Upper lobe of right lung (tissue), 1 donor: ENCODE measurements around the gene OR1E2. TPM values are rescaled to one million over a fixed set of nuclear protein-coding genes. Genes with fewer than 3 reads are reported as not detected.
"Not testable (repeated sequence)": the region's sequence is repeated elsewhere in the genome, so short reads cannot be mapped to it uniquely, and the experiment has no call there.

ENCODE experiments used
- ATAC-seq: fragments of 200-7000 bp; cut with Tn5 transposase; one replicate; pipeline ENCODE4 v1.9.1; 2020; ENCODE audit warnings: mild to moderate bottlenecking, moderate library complexity
- DNase-seq: peaks from one replicate; pipeline ENCODE4 v3.0.0-alpha.2; 2020
- H3K27ac ChIP-seq: fragments of 200-600 bp; one replicate; pipeline ENCODE4 v1.8.0; 2022
- H3K27me3 ChIP-seq: fragments of 200-600 bp; one replicate; pipeline ENCODE4 v1.8.0; 2022; ENCODE audit warnings: mild to moderate bottlenecking
- H3K36me3 ChIP-seq: fragments of 200-600 bp; one replicate; pipeline ENCODE4 v1.8.0; 2022
- H3K4me1 ChIP-seq: fragments of 200-600 bp; one replicate; pipeline ENCODE4 v1.8.0; 2022
- H3K4me3 ChIP-seq: fragments of 200-600 bp; one replicate; pipeline ENCODE4 v1.8.0; 2022; ENCODE audit warnings: mild to moderate bottlenecking
- H3K9me3 ChIP-seq: fragments of 200-600 bp; one replicate; pipeline ENCODE4 v1.8.0; 2022
- intact Hi-C: fragments of 100-400 bp; cut with DNase I; formaldehyde crosslinking; loops from one replicate; pipeline ENCODE4 v1.11.0; 2022
- total RNA-seq: library from RNA; stranded (reverse); fragmentation: NEBNext Ultra II Directional; extraction: Animal tissue kit (Norgen Biotek cat#: 25700); gene quantifications from one replicate; pipeline ENCODE4 v1.2.1, GENCODE V29; 2021
- TF ChIP-seq, protein P1 (sequence below): fragments of 200-600 bp; IDR thresholded peaks from one replicate; pipeline ENCODE4 v1.8.0; 2022; ENCODE audit warnings: antibody characterized with exemption
- donor health status: DM: no; HTN: yes; CAD: no; lungs with severe emphysema.

OR1E2 gene
- total RNA-seq, 1 donor from 2014 or later: not detected

DNA sequence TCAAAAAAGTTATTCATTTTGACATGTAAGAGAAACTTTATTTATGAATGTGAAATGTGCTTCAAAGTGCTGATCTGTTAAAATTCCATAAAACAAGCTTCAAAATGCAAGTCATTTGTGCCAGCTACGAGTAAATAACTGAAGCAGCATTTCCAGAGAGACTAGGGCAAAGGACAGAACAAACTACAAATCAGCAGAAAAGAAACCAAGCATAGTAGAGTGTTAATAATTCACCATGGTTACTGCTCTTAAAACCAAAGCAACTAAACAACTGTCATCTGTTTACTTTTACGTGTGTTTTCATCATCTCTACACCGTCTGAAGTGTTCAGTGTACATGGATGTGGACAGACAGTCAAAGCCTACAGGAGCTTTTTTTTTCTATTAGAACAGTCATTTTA lies 40.6 kb upstream of the OR1E2 start:
- DNase-seq (no peak), ATAC-seq (no peak)
- Histone ChIP-seq H3K36me3 (no peaks in the 10 kb centered on the region), H3K4me3 (no peak overlapping the region), H3K4me1 (peaks cover 12% of the 10 kb centered on the region), H3K27ac (peak overlapping the region; percentile 45), H3K27me3 (no peaks in the 10 kb centered on the region), H3K9me3 (no peaks in the 10 kb centered on the region)
- intact Hi-C loops: no loop called here
- TF ChIP-seq, protein P1, sequence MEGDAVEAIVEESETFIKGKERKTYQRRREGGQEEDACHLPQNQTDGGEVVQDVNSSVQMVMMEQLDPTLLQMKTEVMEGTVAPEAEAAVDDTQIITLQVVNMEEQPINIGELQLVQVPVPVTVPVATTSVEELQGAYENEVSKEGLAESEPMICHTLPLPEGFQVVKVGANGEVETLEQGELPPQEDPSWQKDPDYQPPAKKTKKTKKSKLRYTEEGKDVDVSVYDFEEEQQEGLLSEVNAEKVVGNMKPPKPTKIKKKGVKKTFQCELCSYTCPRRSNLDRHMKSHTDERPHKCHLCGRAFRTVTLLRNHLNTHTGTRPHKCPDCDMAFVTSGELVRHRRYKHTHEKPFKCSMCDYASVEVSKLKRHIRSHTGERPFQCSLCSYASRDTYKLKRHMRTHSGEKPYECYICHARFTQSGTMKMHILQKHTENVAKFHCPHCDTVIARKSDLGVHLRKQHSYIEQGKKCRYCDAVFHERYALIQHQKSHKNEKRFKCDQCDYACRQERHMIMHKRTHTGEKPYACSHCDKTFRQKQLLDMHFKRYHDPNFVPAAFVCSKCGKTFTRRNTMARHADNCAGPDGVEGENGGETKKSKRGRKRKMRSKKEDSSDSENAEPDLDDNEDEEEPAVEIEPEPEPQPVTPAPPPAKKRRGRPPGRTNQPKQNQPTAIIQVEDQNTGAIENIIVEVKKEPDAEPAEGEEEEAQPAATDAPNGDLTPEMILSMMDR: no peak

DNA sequence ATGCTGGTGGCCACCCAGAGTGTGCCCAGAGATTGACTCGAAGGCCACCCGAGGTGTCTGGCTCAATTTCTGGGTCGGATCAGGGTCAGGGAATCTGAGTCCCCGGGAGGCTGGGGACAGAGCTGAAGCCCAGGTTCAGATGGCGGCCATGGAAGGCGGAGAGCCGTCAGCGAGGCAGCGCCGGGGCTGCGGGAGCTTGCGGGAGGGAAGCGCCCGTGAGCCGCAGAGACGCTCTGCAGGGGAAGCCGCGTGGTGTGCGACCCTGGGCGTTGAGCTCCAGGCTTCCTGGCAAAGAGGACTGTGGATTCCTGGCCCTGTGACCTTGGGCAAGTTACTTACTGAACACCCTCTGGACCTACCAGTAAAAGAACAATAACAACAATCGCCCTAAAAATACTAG lies 38.5 kb upstream of the OR1E2 start:
- TF ChIP-seq, protein P1: no peak
- DNase-seq (no peak), ATAC-seq (no peak)
- Histone ChIP-seq H3K27me3 (no peaks in the 10 kb centered on the region), H3K27ac (no peak overlapping the region), H3K4me3 (no peak overlapping the region), H3K36me3 (no peaks in the 10 kb centered on the region), H3K4me1 (peaks cover 12% of the 10 kb centered on the region), H3K9me3 (no peaks in the 10 kb centered on the region)
- intact Hi-C loops: no loop called here

DNA sequence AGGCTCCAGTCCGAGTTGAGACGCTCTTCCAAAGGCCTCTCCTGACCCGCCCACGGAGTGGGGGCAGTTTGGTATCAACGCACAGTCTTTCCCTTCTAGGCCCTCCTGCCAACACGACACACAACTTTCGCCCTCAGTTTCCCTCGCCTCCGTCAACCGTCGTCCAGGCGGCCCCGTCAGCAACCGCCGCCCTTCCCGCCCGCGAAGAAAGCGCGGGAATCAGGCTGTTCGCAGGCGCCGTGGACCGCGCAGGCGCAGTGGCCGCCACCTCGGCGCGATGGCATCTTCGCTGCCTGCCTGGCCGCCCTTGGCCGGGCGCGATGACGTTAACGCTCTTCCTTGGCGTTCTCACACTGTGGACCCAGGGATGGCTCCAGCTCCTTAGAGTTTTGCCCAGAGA lies 38.0 kb upstream of the OR1E2 start, which contains the start of gene SPATA22:
Gene SPATA22 (minus strand): TSS at position 221 of the 400 bp plus-strand sequence. CDS start 2,494 bp downstream, outside the sequence.
- Histone ChIP-seq H3K36me3 (no peaks in the 10 kb centered on the region), H3K27ac (no peak within 1 kb of the TSS), H3K4me3 (no peak within 1 kb of the TSS), H3K4me1 (peaks cover 12% of the 10 kb centered on the region), H3K27me3 (no peaks in the 10 kb centered on the region), H3K9me3 (no peaks in the 10 kb centered on the region)
- intact Hi-C loops: no loop called here
- ATAC-seq: no peak
- DNase-seq: no peak
- TF ChIP-seq, protein P1: no peak

DNA sequence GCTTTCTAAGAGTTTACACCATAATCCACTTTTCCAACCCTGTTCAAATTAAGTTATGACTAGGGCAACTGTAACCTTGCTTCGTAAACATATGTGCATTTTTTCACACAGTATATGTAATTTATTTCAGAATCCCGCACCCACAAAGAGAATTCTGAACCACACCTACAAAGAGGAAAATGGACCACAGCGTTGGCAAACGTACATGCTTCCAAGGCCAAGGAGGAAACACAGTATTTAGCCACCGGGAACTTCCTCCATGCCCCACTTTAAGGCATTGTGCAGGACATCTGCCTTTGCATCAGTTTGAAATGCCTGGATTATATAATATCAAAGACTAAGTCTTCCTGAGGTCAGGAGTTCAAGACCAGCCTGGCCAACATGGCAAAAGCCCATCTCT lies 35.9 kb upstream of the OR1E2 start:
- Histone ChIP-seq H3K27me3 (no peaks in the 10 kb centered on the region), H3K4me3 (no peak overlapping the region), H3K9me3 (no peaks in the 10 kb centered on the region), H3K36me3 (no peaks in the 10 kb centered on the region), H3K27ac (no peak overlapping the region), H3K4me1 (peaks cover 7% of the 10 kb centered on the region)
- intact Hi-C loops: no loop called here
- TF ChIP-seq, protein P1: no peak
- ATAC-seq: no peak
- DNase-seq: no peak

DNA sequence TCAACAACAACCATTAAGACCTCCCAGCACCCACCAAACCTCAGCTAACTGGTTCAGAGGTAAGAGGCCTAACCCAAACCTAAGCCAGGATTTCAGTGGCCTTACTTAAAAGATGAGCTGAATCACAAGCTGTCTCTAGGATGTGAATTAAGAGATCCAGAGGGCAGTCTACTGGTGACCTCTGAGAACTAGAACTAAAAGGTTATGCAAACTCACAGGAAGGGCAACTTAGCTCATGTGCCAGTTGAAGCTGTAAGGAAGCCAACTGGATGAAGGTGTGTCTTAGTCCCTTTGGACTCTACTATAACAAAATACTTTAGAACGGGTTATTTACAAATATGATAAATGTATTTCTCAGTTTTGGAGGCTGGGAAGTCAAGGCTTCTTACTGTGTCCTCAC lies 32.7 kb upstream of the OR1E2 start:
- H3K27ac ChIP-seq, H3K4me3 ChIP-seq, H3K36me3 ChIP-seq, H3K9me3 ChIP-seq, H3K4me1 ChIP-seq, H3K27me3 ChIP-seq, ATAC-seq, DNase-seq, intact Hi-C loops: not testable (repeated sequence)

DNA sequence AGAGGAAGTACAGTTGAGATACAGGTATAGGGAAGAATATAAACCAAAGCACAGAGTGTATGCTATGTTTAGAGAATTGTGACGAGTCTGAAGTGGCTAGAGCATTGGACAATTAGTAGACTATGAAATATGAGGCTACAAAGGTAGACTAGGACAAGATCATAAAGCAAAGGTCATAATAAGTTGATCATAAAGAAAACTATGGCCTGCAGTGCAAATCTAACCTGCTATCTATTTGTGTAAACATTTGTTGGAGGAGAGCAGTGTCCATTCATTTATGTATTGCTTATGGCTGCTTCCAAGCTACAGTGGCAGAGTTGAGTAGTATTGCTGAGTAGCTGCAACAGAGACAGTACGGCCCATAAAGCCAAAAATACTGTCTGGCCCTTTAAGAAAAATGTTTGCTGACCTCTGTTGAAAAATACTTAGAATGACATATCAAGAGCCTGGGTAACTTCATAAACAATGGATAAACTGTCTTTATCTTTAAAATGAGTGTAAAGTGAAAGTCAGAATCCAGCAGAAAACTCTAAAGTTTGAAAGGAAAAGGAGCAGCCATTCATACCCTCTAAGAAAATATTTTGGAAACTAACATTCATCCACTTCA lies 14.5 kb upstream of the OR1E2 start:
- no peaks in the 10 kb centered on the region for H3K4me1 ChIP-seq
- no peaks in the 10 kb centered on the region for H3K9me3 ChIP-seq
- H3K36me3 ChIP-seq: no peaks in the 10 kb centered on the region
- H3K27me3 ChIP-seq: no peaks in the 10 kb centered on the region
- TF ChIP-seq, protein P1: no peak
- intact Hi-C loops: no loop called here
- no peak for DNase-seq
- no peak overlapping the region for H3K4me3 ChIP-seq
- H3K27ac ChIP-seq: no peak overlapping the region
- no peak for ATAC-seq
